ENCODE results near the gene SCN1B.

SCN1B gene

GRCh38 chr19:35042056-35042730 is 11.9 kb downstream of the SCN1B start:
- no peak for TF ChIP-seq CTCF (conservative IDR thresholded peaks at IDR 0.05; ENCODE audit: low read length)
- no peak overlapping the region for H3K4me3 ChIP-seq (ENCODE audit: low read length)

GRCh38 chr19:35042954-35043604 is 12.8 kb downstream of the SCN1B start:
- no peak for DNase-seq (ENCODE audit: low read depth)
- no peak for TF ChIP-seq CTCF (conservative IDR thresholded peaks at IDR 0.05; ENCODE audit: low read length)
- H3K4me3 ChIP-seq (ENCODE audit: low read length), result no peak overlapping the region

More at GRCh38 chr19:35042056-35042730, 11.9 kb downstream of the SCN1B start:
- no peak for DNase-seq (ENCODE audit: low read depth)

- H3K4me3 ChIP-seq (ENCODE audit: low read length), result no peak overlapping the region
- no peak for TF ChIP-seq CTCF (conservative IDR thresholded peaks at IDR 0.05; ENCODE audit: low read length)
- peak; percentile 5 for DNase-seq (ENCODE audit: low read depth)
Observed at GRCh38 chr19:35043906-35044305, 13.6 kb downstream of the SCN1B start.

- DNase-seq (ENCODE audit: low read depth), result peak; percentile 45
- no peak overlapping the region for H3K4me3 ChIP-seq (ENCODE audit: low read length)
- TF ChIP-seq CTCF (conservative IDR thresholded peaks at IDR 0.05; ENCODE audit: low read length), result peak; percentile 98
Observed at GRCh38 chr19:35044317-35045117, 14.2 kb downstream of the SCN1B start.

- peak; percentile 50 for TF ChIP-seq CTCF (conservative IDR thresholded peaks at IDR 0.05; ENCODE audit: low read length)
- DNase-seq (ENCODE audit: low read depth), result peak; percentile 45
- H3K4me3 ChIP-seq (ENCODE audit: low read length), result no peak overlapping the region
Observed at GRCh38 chr19:35045667-35046300, 15.5 kb downstream of the SCN1B start.

- no peak for DNase-seq (ENCODE audit: low read depth)
- no peak for TF ChIP-seq CTCF (conservative IDR thresholded peaks at IDR 0.05; ENCODE audit: low read length)
- H3K4me3 ChIP-seq (ENCODE audit: low read length), result no peak overlapping the region
Observed at GRCh38 chr19:35046461-35046860, 16.2 kb downstream of the SCN1B start.

All from AG10803 (cell line).